NCI-H2107 (cell line): ENCODE data around the gene NDUFB10.

Experiments
- DNase-seq: peaks from one replicate; lab custom pipeline; 2025; lab: John Stamatoyannopoulos, UW

The NDUFB10 gene

DNA sequence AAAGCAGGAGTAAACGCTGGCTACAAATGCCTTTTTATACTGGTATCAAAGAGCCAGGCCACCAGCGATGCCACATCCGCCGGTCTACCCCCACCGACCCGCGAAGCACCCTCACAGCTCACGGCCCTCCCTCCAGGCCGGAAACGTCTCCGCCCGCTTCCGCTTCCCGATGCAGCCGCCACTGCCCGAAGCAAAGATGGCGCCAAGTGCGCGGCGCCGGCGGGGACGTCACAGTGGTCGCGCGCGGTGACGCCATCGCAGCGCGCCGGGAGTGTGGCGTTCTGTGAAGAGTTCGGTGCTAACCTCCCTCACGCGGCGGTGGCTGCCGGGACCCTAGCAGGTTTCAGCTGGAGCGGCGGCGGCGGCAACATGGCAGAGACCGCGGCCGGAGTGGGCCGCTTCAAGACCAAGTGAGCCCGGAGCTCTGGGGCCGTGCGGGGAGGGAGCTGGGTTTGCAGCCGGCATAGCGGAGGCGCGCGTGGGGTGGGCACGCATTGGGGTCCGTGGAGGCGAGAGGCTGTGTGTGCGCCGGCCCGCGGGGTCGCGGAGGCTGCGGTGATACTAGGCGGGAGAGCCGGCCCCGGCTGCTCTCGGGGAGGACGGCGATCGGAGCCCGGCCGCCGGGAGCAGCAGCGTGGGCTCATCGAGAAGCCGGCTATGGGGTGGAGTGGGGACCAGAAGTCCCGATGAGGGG, 12.6 kb downstream of the NDUFB10 start, which contains the start of gene TBL3:
Gene TBL3 (plus strand): TSS at position 258 of the 694 bp plus-strand sequence. CDS start 112 bp downstream, at position 370.
- DNase-seq, result peak; percentile 87

GRCh38 chr16:1972490-1972877, 13.1 kb downstream of the NDUFB10 start:
- no peak for DNase-seq

DNA sequence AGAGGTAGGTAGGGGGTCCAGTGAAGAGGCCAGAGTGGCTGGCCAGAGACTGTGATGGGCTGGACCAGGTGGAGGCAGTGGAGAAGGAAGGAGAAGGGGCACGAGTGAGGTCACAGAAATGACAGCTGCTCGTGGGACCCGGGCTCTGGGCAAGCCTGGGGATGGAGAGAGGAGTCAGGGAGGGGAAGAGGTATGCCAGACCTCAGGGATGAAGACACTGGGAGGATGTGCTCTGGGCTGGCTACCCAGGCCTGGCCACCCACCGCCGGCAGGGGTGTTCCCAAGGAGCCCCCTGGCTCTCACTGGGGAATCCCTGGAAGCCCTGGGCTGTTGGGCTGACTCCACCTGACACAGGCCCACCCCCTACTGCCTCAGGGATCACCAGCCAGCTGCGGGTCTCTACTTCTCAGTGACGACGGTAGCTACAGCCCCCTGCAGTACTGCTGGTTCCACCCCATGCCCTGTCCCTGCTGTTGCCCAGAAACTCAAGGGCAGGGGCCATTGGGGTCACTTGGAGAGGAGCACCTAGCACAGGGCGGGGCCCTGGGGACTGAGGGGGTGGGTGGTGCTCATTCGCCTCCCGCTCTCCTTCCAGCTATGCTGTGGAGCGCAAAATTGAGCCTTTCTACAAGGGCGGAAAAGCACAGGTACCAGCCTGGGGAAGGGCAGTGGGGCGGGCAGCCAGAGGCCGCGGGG, 14.3 kb downstream of the NDUFB10 start:
- no peak for DNase-seq

DNA sequence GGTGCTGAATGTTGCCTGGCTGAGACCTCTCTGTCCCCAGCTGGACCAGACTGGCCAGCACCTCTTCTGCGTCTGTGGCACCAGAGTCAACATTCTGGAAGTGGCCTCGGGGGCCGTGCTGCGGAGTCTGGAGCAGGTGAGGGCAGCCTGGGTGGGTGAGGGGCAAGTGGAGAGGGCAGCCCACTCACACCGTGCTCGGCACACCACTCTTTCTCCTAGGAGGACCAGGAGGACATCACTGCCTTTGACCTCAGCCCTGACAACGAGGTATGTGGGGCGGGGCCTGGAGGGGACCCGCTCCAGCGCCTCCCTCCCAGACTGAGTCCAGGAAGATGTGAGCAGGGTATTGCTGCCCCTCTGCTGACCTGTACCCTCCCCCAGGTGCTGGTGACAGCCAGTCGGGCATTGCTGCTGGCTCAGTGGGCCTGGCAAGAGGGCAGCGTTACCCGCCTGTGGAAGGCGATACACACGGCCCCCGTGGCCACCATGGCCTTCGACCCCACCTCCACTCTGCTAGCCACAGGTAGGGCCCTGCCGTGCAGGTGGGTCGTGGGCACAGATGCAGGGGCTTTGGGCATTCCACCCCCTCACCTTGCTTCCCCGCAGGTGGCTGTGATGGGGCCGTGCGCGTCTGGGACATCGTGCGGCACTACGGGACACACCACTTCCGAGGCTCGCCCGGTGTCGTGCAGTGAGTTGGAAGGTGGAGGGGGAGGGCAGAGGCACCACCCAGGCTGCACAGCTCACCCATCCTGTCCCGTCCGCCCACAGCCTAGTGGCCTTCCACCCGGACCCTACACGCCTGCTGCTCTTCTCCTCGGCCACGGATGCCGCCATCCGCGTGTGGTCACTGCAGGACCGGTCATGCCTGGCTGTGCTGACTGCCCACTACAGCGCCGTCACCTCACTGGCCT, 15.1 kb downstream of the NDUFB10 start:
- DNase-seq, result no peak

- DNase-seq, result no peak
These were observed 16.3 kb downstream of the NDUFB10 start for GRCh38 chr16:1975432-1976215.

DNA sequence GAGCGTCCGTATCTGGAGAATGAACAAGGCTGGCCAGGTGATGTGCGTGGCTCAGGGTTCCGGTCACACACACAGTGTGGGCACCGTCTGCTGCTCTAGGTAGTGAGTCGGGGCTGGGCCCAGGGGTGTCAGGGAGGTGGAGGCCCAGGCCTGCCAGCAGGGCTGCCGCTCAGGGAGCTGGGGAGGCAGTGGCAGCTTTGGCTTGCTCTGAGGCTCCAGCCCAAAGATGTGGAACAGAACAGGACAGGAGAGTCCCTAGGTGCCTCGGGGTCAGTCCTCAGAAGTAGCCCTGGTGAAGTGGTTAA, 16.8 kb downstream of the NDUFB10 start:
- no peak for DNase-seq

DNA sequence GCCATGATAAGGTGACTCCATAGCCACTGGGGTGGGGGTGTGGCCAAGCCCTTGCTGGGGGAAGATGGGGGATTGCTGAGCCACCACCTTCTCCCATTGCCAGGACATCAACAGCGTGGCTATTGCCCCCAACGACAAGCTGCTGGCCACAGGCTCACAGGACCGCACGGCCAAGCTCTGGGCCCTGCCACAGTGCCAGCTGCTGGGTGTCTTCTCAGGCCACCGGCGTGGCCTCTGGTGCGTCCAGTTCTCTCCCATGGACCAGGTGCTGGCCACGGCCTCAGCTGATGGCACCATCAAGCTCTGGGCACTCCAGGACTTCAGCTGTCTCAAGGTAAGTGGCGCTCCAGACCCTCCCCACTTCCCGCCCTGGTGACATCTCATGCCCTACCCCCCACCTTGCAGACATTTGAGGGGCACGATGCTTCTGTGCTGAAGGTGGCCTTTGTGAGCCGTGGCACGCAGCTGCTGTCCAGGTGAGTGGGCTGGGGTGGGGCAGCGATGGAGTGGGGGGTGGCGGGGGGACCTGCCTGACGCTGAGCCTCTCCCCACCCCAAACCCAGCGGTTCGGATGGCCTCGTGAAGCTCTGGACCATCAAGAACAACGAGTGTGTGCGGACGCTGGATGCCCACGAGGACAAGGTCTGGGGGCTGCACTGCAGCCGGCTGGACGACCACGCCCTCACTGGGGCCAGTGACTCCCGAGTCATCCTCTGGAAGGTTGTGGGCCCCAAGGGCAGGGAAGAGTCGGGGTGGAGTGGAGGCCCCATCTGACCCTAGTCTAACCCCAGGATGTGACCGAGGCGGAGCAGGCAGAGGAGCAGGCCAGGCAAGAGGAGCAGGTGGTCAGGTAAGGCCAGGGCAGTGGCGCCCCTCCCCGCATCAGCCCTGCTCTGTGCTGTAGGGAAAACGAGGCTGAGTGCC, 17.9 kb downstream of the NDUFB10 start:
- no peak for DNase-seq

GRCh38 chr16:1977875-1978268, 18.5 kb downstream of the NDUFB10 start:
- DNase-seq, result no peak

DNA sequence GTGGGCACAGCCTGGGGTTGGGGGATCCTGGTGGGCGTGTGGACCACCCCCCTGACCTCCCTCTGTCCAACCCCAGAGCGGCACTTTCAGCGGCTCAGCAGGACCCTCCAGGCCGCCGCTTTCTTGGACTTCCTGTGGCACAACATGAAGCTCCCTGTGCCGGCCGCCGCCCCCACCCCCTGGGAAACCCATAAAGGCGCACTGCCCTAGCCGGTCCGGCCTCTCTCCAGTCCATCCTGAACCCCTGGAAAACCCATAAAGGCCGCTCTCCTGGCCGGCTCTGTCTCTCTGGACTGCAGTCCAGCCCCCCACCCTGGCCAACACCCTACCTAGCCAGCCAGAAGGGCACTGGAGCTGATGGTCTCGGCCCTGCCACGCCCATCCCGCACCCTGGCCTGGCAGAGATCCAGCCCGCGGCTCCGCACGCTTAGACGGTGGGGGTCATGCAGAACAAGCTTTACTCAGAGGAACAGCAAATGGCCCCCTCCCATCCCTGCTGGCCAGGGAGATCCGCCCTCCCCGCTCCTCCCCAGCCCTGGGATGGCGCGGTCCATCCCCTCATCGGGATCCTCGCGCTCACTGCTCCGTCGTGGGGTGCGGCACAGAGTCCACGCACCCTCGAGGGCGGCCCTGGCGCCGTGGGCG, 19.3 kb downstream of the NDUFB10 start:
- DNase-seq, result no peak

- DNase-seq, result no peak
These were observed 20.1 kb downstream of the NDUFB10 start for GRCh38 chr16:1979271-1980029.

- no peak for DNase-seq
These were observed 20.9 kb downstream of the NDUFB10 start for GRCh38 chr16:1980030-1980769.

DNA sequence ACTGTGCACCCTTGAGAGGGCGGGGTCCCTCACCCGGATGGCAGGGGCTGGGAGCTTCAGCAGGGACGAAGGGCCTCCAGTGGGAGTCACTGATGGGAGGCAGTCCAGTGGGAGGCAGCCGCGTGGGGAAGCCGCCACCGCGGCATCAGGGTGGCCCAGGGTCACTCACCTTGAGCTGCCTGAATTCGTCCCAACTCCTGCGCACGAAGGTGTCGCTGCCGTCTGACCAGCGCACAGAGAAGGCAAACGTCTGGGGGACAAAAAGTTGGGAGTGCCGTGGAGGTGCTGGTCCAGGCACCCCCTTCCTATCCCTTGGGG, 21.4 kb downstream of the NDUFB10 start:
- DNase-seq, result no peak

DNA sequence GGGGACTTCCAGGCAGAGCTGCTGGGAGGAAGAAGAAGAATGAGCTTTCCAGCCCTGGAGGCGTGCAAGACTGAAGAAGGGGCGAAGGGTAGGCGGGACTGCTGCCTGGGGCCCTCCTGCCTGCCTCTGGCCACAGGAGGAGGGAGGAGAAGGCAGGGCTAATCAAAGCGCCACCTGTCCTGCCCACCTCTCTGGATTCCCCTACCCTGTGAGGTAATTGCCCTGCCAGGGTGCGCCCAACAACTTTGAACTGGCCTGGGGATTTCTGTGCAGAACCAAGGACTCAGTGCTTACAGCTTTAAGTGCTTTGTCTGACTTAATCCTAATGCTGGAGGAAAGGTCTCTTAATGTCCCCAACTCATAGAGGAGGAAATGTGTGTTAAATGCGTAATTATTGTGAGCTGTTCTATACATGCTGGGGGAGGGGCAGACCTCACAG, 22.1 kb downstream of the NDUFB10 start, which contains the start of gene NOXO1:
Gene NOXO1 (minus strand): TSS at position 72 of the 439 bp plus-strand sequence. CDS start 290 bp downstream, outside the sequence.
- DNase-seq, result no peak

GRCh38 chr16:1982013-1982433, 22.7 kb downstream of the NDUFB10 start:
- no peak for DNase-seq

GRCh38 chr16:1982991-1983543, 23.7 kb downstream of the NDUFB10 start:
- DNase-seq, result no peak

DNA sequence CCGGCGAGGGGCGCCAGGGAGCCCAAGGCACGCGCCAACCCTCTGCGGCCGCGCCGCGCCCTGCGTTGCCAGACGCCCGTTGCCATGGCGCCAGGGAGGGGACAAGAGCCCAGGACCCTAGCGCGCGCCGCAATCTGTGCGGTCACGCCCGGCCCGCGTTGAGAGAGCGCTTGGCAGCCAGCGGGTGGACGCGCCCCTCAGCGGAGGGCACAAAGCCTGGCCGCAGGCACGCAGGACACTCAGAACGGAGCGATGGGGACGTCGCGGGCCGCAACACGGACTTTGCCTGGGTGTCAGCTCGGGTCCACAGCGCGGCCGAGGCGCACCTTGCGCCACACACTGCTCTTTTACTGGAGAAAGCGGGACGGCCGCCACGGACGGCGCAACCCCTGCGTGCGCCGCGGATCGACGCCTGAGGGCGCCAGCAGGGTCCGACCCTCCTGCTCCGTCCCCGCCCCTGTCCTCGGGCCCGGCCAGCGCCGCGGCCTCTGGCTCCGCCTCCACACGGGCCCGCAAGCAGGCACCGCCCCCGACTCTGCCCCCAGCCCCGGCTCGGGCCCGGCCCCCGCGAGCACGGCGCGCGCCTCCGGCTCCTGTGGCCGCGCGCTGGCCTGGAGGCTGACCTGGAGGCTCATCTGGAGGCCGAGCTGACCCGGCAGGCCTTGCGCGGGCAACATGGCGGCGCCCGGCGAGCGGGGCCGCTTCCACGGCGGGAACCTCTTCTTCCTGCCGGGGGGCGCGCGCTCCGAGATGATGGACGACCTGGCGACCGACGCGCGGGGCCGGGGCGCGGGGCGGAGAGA, 24.4 kb downstream of the NDUFB10 start, which contains the start of gene GFER:
Gene GFER (plus strand): TSS at position 650 of the 803 bp plus-strand sequence. CDS start 26 bp downstream, at position 676.
- peak; percentile 41 for DNase-seq
